Measurements from ENCODE around the gene GJB3.

DNA sequence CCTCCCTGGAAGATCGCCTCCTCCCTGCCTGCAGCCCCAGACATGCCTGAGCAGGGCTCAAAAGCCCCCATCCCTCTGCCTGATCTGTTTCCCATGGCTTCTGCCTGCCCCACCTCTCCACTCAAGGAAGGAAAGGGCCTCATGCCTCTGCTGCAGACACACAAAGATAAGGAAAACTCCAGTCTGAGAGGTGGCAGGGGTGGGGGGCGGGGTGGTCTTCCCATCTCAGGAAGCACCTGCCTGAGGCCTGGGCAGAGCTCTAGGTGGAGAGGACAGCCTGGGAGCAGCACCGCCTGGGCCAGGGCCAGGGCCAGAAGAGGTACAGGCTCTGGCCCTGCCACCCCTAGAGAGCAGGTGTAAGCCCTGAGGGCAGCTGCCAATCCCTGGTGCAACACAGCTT, 4.1 kb upstream of the GJB3 start:
- TF ChIP-seq, protein P1, sequence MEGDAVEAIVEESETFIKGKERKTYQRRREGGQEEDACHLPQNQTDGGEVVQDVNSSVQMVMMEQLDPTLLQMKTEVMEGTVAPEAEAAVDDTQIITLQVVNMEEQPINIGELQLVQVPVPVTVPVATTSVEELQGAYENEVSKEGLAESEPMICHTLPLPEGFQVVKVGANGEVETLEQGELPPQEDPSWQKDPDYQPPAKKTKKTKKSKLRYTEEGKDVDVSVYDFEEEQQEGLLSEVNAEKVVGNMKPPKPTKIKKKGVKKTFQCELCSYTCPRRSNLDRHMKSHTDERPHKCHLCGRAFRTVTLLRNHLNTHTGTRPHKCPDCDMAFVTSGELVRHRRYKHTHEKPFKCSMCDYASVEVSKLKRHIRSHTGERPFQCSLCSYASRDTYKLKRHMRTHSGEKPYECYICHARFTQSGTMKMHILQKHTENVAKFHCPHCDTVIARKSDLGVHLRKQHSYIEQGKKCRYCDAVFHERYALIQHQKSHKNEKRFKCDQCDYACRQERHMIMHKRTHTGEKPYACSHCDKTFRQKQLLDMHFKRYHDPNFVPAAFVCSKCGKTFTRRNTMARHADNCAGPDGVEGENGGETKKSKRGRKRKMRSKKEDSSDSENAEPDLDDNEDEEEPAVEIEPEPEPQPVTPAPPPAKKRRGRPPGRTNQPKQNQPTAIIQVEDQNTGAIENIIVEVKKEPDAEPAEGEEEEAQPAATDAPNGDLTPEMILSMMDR (IDR thresholded peaks at IDR 0.05) = no peak
- TF ChIP-seq EZH2 (IDR thresholded peaks at IDR 0.05; ENCODE audit: borderline replicate concordance, insufficient read depth, low read depth, low read length, poor library complexity, severe bottlenecking) = no peak
